Stimulated activated naive CD8-positive, alpha-beta T cell treated with anti-CD3 and anti-CD28 coated beads, Interleukin-15, Interleukin-2, amounts not matched to agents 100 U/mL and 50 U/mL, for 24 hours (primary cell): ENCODE measurements around the gene ALDH2.
"Not testable (repeated sequence)": the region's sequence is repeated elsewhere in the genome, so short reads cannot be mapped to it uniquely, and the experiment has no call there.

Source experiments
- ATAC-seq: fragments of 150-1000 bp; cut with Tn5 transposase; one replicate; pipeline ENCODE4 v1.10.0; 2021
- DNase-seq: peaks from one replicate; pipeline ENCODE4 v3.0.0; 2021

Gene ALDH2

GRCh38 chr12:111788178-111788654 lies 21.5 kb downstream of the ALDH2 start:
- DNase-seq (no peak), ATAC-seq (no peak)

GRCh38 chr12:111789779-111790178 lies 23.0 kb downstream of the ALDH2 start:
- no peak for DNase-seq
- no peak for ATAC-seq

GRCh38 chr12:111791507-111791906 lies 24.8 kb downstream of the ALDH2 start:
- no peak for DNase-seq
- ATAC-seq: no peak

- no peak for ATAC-seq
- no peak for DNase-seq
Measured at GRCh38 chr12:111792155-111792855, 25.6 kb downstream of the ALDH2 start.

GRCh38 chr12:111792856-111793235 lies 26.1 kb downstream of the ALDH2 start:
- DNase-seq: no peak
- ATAC-seq: no peak

- DNase-seq (no peak), ATAC-seq (no peak)
Measured at GRCh38 chr12:111798182-111798581, 31.4 kb downstream of the ALDH2 start.

GRCh38 chr12:111799758-111800157 lies 33.0 kb downstream of the ALDH2 start:
- DNase-seq (no peak), ATAC-seq (no peak)

GRCh38 chr12:111803038-111803626 lies 36.4 kb downstream of the ALDH2 start:
- DNase-seq (no peak), ATAC-seq (no peak)

GRCh38 chr12:111803851-111804250 lies 37.1 kb downstream of the ALDH2 start:
- no peak for ATAC-seq

GRCh38 chr12:111806304-111806703 lies 39.6 kb downstream of the ALDH2 start:
- ATAC-seq: no peak
- DNase-seq: no peak

More at GRCh38 chr12:111803851-111804250, 37.1 kb downstream of the ALDH2 start:
- DNase-seq: no peak

GRCh38 chr12:111807232-111807631 lies 40.5 kb downstream of the ALDH2 start:
- no peak for ATAC-seq
- DNase-seq: no peak

- peak; percentile 94 for ATAC-seq
- peak; percentile 70 for DNase-seq
Measured at GRCh38 chr12:111812881-111813741, 46.4 kb downstream of the ALDH2 start.

- no peak for ATAC-seq
Measured at GRCh38 chr12:111816065-111816615, 49.4 kb downstream of the ALDH2 start.

GRCh38 chr12:111816898-111817297 lies 50.2 kb downstream of the ALDH2 start:
- DNase-seq, ATAC-seq: not testable (repeated sequence)

More at GRCh38 chr12:111816065-111816615, 49.4 kb downstream of the ALDH2 start:
- no peak for DNase-seq

GRCh38 chr12:111818340-111818739 lies 51.6 kb downstream of the ALDH2 start:
- no peak for DNase-seq
- ATAC-seq: no peak

- no peak for ATAC-seq
Measured at GRCh38 chr12:111819191-111820158, 52.7 kb downstream of the ALDH2 start.

GRCh38 chr12:111820828-111821227 lies 54.1 kb downstream of the ALDH2 start:
- not testable (repeated sequence) for DNase-seq, ATAC-seq

More at GRCh38 chr12:111819191-111820158, 52.7 kb downstream of the ALDH2 start:
- DNase-seq: no peak

- DNase-seq (no peak), ATAC-seq (no peak)
Measured at GRCh38 chr12:111822886-111823285, 56.2 kb downstream of the ALDH2 start.

GRCh38 chr12:111823891-111824290 lies 57.2 kb downstream of the ALDH2 start:
- ATAC-seq: no peak
- DNase-seq: no peak

- not testable (repeated sequence) for ATAC-seq, DNase-seq
Measured at GRCh38 chr12:111824312-111824711, 57.6 kb downstream of the ALDH2 start.

GRCh38 chr12:111825509-111825908 lies 58.8 kb downstream of the ALDH2 start:
- DNase-seq (no peak), ATAC-seq (no peak)
